SIG-M5 treated with dmso at 0.1 percent for 504 hours (cell line): ENCODE measurements around the gene PXMP2.
"Not testable (repeated sequence)": the region's sequence is repeated elsewhere in the genome, so short reads cannot be mapped to it uniquely, and the experiment has no call there.

Source experiments
- DNase-seq: peaks from one replicate; lab custom pipeline; 2025; ENCODE audit not compliant: unreplicated experiment; lab: John Stamatoyannopoulos, UW

PXMP2 gene

DNA sequence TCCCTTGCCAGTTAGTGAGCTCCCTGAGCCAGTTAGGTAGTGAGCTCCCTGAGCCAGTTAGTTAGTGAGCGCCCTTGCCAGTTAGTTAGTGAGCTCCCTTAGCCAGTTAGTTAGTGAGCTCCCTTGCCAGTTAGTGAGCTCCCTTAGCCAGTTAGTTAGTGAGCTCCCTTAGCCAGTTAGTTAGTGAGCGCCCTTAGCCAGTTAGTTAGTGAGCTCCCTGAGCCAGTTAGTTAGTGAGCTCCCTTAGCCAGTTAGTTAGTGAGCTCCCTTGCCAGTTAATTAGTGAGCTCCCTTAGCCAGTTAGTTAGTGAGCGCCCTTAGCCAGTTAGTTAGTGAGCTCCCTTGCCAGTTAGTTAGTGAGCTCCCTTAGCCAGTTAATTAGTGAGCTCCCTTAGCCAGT is 4.6 kb downstream of the PXMP2 start:
- not testable (repeated sequence) for DNase-seq

GRCh38 chr12:132694888-132695287 is 7.5 kb downstream of the PXMP2 start:
- DNase-seq: not testable (repeated sequence)

- no peak for DNase-seq
These were observed 8.0 kb downstream of the PXMP2 start for GRCh38 chr12:132695431-132695830.

GRCh38 chr12:132698341-132698740 is 11.0 kb downstream of the PXMP2 start:
- no peak for DNase-seq

DNA sequence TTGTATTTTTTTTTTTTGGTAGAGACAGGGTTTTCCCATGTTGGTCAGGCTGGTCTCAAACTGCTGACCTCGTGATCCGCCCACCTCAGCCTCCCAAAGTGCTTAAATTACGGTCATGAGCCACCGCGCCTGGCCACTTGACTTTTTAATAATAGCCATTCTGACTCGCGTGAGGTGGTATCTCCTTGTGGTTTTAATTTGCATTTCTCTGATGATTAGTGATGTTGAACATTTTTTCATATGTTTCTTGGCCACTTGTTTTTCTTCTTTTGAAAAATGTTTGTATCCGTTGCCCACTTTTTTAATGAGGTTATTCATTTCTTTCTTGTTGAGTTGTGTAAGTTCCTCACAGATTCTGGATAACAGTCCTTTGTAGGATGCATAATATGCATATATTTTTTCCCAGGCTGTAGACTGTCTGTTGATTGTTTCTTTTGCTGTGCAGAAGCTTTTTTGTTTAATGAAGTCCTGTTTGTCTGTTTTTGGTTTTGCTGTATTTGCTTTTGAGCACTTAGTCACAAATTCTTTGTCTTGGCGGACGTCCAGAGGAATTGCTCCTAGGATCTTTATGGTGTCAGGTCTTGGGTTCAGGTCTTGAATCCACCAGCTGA is 12.9 kb downstream of the PXMP2 start:
- DNase-seq: no peak

DNA sequence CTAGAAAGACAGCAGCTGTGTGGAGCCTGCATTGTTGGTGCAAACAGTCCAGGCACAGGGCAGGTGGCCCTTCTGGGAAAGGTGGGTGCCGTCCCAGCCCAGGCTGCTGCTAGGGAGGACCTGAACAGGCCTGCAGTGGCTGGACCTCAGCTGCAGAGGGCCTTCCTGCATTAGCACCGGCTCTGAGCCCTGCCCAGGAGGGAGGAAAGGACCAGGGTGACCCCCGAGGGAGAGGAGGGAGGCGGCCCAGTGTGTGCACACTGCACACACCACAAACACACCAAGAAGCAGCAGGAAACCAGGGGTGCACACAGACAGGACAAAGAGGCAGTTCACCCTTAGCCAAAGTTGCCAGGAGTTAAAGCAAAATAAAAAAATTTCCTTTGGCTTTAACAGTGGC is 15.3 kb downstream of the PXMP2 start:
- no peak for DNase-seq

- DNase-seq: no peak
These were observed 16.3 kb downstream of the PXMP2 start for GRCh38 chr12:132703641-132704040.

DNA sequence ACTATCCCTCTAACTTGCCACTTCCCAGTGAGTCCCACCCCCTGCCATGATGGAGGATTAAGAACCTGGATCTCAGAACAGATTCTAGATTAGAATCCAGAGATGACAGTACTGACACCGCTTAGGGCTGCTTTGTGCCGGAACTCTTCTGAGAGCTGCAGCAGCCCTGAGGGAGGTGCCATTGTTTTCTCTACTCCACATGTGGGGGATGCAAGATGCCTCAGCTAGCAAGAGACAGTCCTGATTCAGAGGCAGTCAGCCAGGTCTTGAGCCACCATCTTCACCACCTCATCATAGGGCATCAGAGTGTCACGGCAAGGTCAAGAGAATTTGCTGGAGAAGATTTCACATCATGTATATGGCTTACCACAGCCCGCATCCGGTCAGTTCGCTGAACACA is 19.9 kb downstream of the PXMP2 start:
- DNase-seq: no peak

DNA sequence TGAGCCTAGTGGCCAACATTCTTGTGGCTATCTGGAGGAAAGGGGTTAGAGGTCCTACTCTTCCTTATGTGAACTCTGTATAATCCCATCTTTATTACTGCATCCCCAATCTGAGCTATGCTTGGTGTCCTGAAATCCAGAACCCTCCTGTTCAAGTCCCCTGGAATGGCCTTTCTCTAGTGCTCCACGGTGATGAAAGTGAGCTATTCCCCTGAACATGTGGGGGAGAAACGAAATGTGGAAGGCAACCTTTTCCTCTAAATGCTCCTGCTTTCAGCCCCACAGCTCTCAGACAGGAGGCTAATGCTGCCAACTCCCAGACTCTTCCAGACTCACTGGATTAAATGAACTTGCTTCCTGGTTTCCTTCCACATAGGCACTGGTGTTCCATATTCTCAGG is 20.8 kb downstream of the PXMP2 start:
- DNase-seq: no peak

GRCh38 chr12:132710043-132710404 is 22.6 kb downstream of the PXMP2 start:
- no peak for DNase-seq

- peak; percentile 92 for DNase-seq
These were observed 23.2 kb downstream of the PXMP2 start, which contains the start of gene PGAM5 for GRCh38 chr12:132710405-132711079. TSS of gene PGAM5 (plus strand) at chr12:132710842. CDS start at chr12:132710877, 35 bp downstream.

- no peak for DNase-seq
These were observed 23.9 kb downstream of the PXMP2 start for GRCh38 chr12:132711080-132711843.

DNA sequence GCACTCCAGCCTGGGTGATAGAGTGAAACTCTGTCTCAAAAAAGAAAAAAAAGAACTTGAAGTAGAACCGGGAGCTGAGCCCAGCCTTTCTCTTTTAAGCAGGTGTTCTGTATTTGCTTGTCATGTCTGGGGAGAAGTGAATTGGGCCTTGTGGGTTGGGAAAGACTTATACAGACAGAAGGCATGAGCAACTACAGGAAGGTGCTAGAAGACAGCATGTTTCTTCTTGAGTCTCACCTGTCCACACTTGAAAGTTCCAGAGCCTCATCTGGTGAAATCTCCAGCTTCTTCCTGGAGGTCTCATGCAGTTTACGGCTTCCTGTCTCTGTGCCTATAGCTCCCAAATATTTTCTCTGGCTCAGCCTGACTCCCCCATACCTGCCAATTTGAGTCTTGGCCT is 25.7 kb downstream of the PXMP2 start:
- no peak for DNase-seq

DNA sequence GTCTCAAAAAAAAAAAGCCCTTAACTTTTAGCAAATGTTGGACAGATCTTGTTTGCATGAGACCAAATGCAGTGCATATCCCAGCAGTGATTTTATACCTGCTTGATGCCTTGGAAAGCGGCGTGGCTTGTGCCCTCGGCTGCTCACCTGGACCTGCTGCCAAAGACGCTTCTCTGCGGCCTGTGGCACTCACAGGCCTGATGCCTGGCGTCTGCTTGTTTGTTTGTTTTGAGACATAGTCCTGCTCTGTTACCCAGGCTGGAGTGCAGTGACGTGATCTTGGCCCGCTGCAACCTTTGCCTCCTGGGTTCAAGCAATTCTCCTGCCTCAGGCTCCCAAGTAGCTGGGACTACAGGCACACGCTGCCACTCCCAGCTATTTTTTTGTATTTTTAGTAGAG is 28.5 kb downstream of the PXMP2 start:
- DNase-seq: no peak

GRCh38 chr12:132716356-132716755 is 29.0 kb downstream of the PXMP2 start:
- no peak for DNase-seq

GRCh38 chr12:132717011-132717410 is 29.6 kb downstream of the PXMP2 start:
- no peak for DNase-seq

GRCh38 chr12:132717531-132718387 is 30.4 kb downstream of the PXMP2 start:
- no peak for DNase-seq

- no peak for DNase-seq
These were observed 31.3 kb downstream of the PXMP2 start for GRCh38 chr12:132718644-132719043.

- DNase-seq: no peak
These were observed 32.0 kb downstream of the PXMP2 start for GRCh38 chr12:132719141-132719953.

DNA sequence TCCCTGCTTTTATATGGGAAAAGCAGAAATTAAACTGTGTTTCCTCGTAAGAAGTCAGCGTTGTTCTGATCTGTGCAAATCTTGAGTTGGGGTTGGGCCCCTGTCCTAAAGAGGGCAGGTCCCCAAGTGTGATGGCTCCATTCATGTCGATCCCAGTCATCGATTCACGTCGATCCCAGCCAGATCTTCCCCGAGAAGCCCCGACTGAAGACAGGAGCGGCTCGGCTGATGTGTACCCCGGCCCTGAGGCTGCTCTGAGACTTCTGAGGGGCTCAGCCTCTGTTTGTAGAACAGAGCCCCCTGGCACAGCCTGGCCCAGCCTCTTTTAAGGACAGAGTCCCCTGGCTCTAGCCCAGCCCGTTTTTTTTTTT is 32.6 kb downstream of the PXMP2 start:
- no peak for DNase-seq
